MCF 10A (cell line): Measurements from ENCODE around the gene PHF23. TPM values are rescaled to one million over a fixed set of nuclear protein-coding genes. Genes with fewer than 3 reads are reported as not detected.

Source experiments
- BruUV-seq: library from RNA; stranded (reverse); fragments of 400-500 nt; replicated peaks from 2 replicates; lab custom pipeline; 2021; lab: Mats Ljungman, UMichigan
- CTCF ChIA-PET: fragments of 300-600 bp; sonication (Branson Sonifier 250); formaldehyde crosslinking; extraction: SDS; loops from one replicate; lab custom pipeline; 2021; ENCODE audit warnings: antibody characterized with exemption, inconsistent platforms; lab: Yijun Ruan, JAX
- POLR2A ChIA-PET: fragments of 300-600, 350-650 bp; sonication (Branson Sonifier 250); formaldehyde crosslinking; extraction: SDS; loops from one replicate; lab custom pipeline; 2020; ENCODE audit warnings: antibody characterized with exemption, inconsistent platforms; lab: Yijun Ruan, JAX
- DNase-seq: peaks from one replicate; pipeline ENCODE4 v3.0.0-alpha.2; 2018; ENCODE audit not compliant: unreplicated experiment
- H3K27ac Mint-ChIP-seq: one replicate; pipeline ENCODE4 v1.8.0; 2022; ENCODE audit warnings: mild to moderate bottlenecking, low read depth, mixed read lengths; ENCODE audit not compliant: unreplicated experiment
- H3K27me3 Mint-ChIP-seq: one replicate; pipeline ENCODE4 v1.8.0; 2022; ENCODE audit warnings: mixed read lengths; ENCODE audit not compliant: insufficient read depth, unreplicated experiment
- H3K36me3 Mint-ChIP-seq: one replicate; pipeline ENCODE4 v1.8.0; 2022; ENCODE audit warnings: mild to moderate bottlenecking, moderate library complexity, mixed read lengths; ENCODE audit not compliant: insufficient read depth, unreplicated experiment
- H3K4me1 Mint-ChIP-seq: one replicate; pipeline ENCODE4 v1.8.0; 2022; ENCODE audit warnings: mixed read lengths; ENCODE audit not compliant: insufficient read depth, unreplicated experiment
- H3K4me3 Mint-ChIP-seq: one replicate; pipeline ENCODE4 v1.8.0; 2022; ENCODE audit warnings: mild to moderate bottlenecking, moderate library complexity, mixed read lengths; ENCODE audit not compliant: unreplicated experiment
- H3K9me3 Mint-ChIP-seq: one replicate; pipeline ENCODE4 v1.8.0; 2022; ENCODE audit warnings: mixed read lengths; ENCODE audit not compliant: unreplicated experiment
- CTCF ChIP-seq: fragments of 200-600 bp; IDR thresholded peaks from one replicate; pipeline ENCODE4 v1.8.0; 2022; ENCODE audit warnings: antibody characterized with exemption, mild to moderate bottlenecking; ENCODE audit not compliant: unreplicated experiment
- intact Hi-C: fragments of 100-400 bp; cut with micrococcal nuclease; formaldehyde crosslinking; loops from 2 replicates; pipeline ENCODE4 v1.14.1; 2022
- total RNA-seq: library from RNA; stranded (reverse); gene quantifications from 2 replicates; pipeline ENCODE4 v1.2.3, GENCODE V29; 2022

The PHF23 gene
- total RNA-seq, 1 experiment from 2014 or later, result 41.8 TPM

DNA sequence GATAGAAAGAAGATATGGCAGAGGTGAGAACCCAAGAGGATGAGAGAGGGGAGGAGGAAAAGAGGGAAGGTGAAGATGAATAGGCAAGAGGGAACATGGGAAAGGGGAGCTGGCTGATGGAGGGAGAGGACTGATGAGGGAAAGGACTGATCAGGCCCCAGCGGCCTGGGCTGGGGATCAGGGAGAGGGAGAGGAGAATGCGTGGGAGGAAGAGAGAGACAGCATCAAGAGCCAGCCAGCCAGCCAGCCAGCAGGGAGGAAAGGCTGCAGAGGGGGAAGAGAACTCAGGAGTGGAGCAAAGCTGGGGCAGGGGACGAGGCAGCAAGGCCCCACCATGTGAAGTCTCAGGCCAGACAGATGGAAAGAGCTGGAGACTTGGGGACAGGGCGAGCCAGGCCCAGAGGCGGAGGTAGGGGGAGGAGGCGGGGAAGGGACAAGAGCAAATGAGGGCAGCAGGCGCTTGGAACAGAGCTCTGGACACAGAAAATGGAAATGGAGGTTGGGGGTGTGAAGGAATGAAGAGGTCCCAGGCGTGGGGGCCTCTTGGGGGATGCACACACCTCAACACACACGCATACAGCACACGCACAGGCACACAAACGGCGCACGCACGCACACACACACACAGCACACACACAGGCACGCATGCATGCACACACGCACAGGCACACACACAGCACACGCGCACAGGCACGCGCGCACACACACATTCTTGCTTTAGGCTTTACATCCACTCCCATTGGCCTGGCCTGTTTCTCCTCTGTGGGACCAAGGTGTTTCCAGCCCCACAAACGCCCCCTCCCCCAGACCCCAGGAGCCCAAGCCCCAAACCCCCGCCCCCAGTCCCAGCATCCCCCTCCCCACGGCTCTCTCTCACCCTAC is 31.9 kb downstream of the PHF23 start:
- BruUV-seq, result no TSS peak
- intact Hi-C loops, result no loop called here
- no peaks in the 10 kb centered on the region for H3K9me3 Mint-ChIP-seq
- H3K36me3 Mint-ChIP-seq, result peaks cover 9% of the 10 kb centered on the region
- peaks cover 18% of the 10 kb centered on the region for H3K27me3 Mint-ChIP-seq
- no peaks in the 10 kb centered on the region for H3K4me1 Mint-ChIP-seq
- ChIA-PET POLR2A (interaction anchor here (0.6 kb wide), 1 partner anchor 683 kb away, joined by 3 read pairs; no protein-coding TSS in a partner anchor), CTCF (interaction anchor here (0.6 kb wide), 1 partner anchor 30 kb away, joined by 3 read pairs; no protein-coding TSS in a partner anchor)
- no peak overlapping the region for H3K27ac Mint-ChIP-seq
- no peak for TF ChIP-seq CTCF
- no peak overlapping the region for H3K4me3 Mint-ChIP-seq
- no peak for DNase-seq

DNA sequence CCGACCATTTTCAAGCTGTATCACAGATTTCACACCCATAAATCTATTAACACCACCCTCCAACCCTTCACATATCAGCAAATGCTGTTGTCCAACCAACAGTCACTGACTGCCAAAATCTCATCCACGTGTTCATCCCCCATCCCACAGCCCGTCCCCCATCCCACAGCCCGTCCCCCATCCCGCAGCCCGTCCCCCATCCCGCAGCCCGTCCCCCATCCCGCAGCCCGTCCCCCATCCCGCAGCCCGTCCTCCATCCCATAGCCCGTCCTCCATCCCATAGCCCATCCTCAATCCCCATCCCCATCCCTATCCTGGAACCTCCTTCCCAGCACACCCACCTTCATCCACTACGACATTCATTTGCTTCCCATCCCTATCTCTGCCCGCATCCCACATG is 33.7 kb downstream of the PHF23 start:
- ChIA-PET CTCF (no interaction called here), POLR2A (interaction anchor here (0.7 kb wide), 1 partner anchor 452 kb away, joined by 4 read pairs; no protein-coding TSS in a partner anchor)
- DNase-seq, result no peak
- Mint-ChIP-seq H3K36me3 (peaks cover 11% of the 10 kb centered on the region), H3K9me3 (no peaks in the 10 kb centered on the region), H3K27ac (no peak overlapping the region), H3K27me3 (peaks cover 18% of the 10 kb centered on the region), H3K4me1 (no peaks in the 10 kb centered on the region), H3K4me3 (no peak overlapping the region)
- TF ChIP-seq CTCF, result no peak
- BruUV-seq, result no TSS peak
- intact Hi-C loops, result no loop called here

DNA sequence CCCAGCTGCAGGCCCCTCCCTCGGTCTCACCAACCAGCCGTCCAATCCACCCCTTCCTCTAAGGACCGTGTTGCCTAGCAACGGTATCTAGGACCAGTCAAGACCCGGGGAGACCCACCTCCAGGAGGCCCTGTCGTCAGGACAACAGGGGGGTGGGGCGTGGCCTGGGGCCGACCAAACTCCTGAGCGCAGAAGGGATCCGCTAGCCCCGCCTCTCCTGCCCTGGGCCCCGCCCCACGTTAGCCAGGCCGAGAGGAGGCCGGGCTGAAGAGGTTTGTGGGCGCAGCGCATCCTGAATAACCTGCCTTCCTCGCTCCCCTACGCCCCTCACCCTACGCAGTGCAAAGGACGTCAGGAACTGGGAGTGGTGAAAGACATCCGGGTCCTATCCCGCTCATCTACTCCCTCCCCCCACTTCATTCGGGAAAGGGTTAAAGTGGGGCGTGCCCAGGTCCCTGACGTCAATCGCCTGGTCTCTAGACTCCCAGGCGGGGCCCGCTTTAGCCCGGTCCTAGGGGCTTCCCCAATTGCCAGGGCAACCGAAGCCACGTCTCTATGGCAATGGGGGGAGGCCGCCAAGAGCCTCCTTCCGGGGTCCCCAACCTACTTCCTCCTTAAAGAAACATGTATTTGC is 34.3 kb downstream of the PHF23 start:
- Mint-ChIP-seq H3K36me3 (peaks cover 11% of the 10 kb centered on the region), H3K27me3 (peaks cover 18% of the 10 kb centered on the region), H3K4me1 (no peaks in the 10 kb centered on the region), H3K27ac (no peak overlapping the region), H3K9me3 (no peaks in the 10 kb centered on the region), H3K4me3 (no peak overlapping the region)
- intact Hi-C loops, result no loop called here
- CTCF ChIA-PET, result no interaction called here
- TF ChIP-seq CTCF, result no peak
- POLR2A ChIA-PET, result no interaction called here
- no TSS peak for BruUV-seq
- DNase-seq, result no peak

DNA sequence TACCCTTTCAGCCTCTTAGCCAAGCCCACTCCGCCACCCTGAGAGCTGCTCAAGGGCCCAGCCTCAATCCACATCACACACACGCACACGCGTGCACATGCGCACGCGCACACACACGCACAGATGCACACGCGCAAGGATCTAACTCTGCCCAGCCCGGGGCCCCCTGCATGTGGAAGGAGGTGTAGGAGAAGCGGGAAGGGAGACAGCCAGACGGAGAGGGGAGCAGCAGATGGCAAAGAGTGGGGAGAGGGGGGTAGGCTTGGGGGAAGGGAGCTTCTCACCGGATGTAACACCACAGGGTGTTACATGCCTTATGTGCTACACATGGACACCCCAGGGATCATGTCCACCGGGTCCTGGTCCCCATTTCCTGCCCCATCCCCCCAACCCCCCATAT is 34.9 kb downstream of the PHF23 start:
- no TSS peak for BruUV-seq
- H3K27ac Mint-ChIP-seq, result no peak overlapping the region
- peaks cover 18% of the 10 kb centered on the region for H3K27me3 Mint-ChIP-seq
- CTCF ChIA-PET, result no interaction called here
- H3K4me3 Mint-ChIP-seq, result no peak overlapping the region
- intact Hi-C loops, result no loop called here
- peaks cover 6% of the 10 kb centered on the region for H3K36me3 Mint-ChIP-seq
- POLR2A ChIA-PET, result no interaction called here
- no peaks in the 10 kb centered on the region for H3K4me1 Mint-ChIP-seq
- no peak for TF ChIP-seq CTCF
- no peak for DNase-seq
- H3K9me3 Mint-ChIP-seq, result no peaks in the 10 kb centered on the region
